Neuronal stem cell (in vitro differentiated cells): ENCODE measurements around the gene LTBP1.

ENCODE experiments used
- DNase-seq: peaks from one replicate; pipeline ENCODE4 v3.0.0-alpha.2; 2013; ENCODE audit warnings: low spot score
- H2AFZ ChIP-seq: one replicate; pipeline ENCODE4 v1.6.1; 2013; ENCODE audit warnings: mild to moderate bottlenecking, low read length, inconsistent platforms
- H2AK5ac ChIP-seq: 2 replicates; pipeline ENCODE4 v1.6.1; 2013; ENCODE audit warnings: low read depth, mild to moderate bottlenecking, inconsistent platforms, low read length, moderate library complexity, mixed read lengths
- H2BK120ac ChIP-seq: 2 replicates; pipeline ENCODE4 v1.6.1; 2013; ENCODE audit warnings: low read depth, mild to moderate bottlenecking, inconsistent platforms, low read length, moderate library complexity, mixed read lengths
- H2BK12ac ChIP-seq: one replicate; pipeline ENCODE4 v1.6.1; 2013; ENCODE audit warnings: low read length, inconsistent platforms
- H2BK15ac ChIP-seq: 2 replicates; pipeline ENCODE4 v1.6.1; 2013; ENCODE audit warnings: mild to moderate bottlenecking, low read length, inconsistent platforms, mixed read lengths
- H2BK5ac ChIP-seq: one replicate; pipeline ENCODE4 v1.6.1; 2013; ENCODE audit warnings: inconsistent platforms, mild to moderate bottlenecking, low read length, moderate library complexity
- H3K14ac ChIP-seq: one replicate; pipeline ENCODE4 v1.6.1; 2013; ENCODE audit warnings: low read length, inconsistent platforms
- H3K18ac ChIP-seq: 2 replicates; pipeline ENCODE4 v1.6.1; 2013; ENCODE audit warnings: low read length, inconsistent platforms
- H3K23ac ChIP-seq: 2 replicates; pipeline ENCODE4 v1.6.1; 2013; ENCODE audit warnings: low read depth, mild to moderate bottlenecking, mixed read lengths, low read length, inconsistent platforms; ENCODE audit not compliant: poor library complexity
- H3K27ac ChIP-seq: replicated peaks from 3 replicates; pipeline ENCODE4 v1.5.1; 2013; ENCODE audit warnings: low read length, inconsistent platforms
- H3K27me3 ChIP-seq, 3 experiments: 2 replicates each; pipeline ENCODE4 v1.6.1; 2013; ENCODE audit warnings: low read length in 3 of 3, mild to moderate bottlenecking in 2 of 3, inconsistent platforms in 1 of 3, low read depth in 1 of 3, mixed read lengths in 1 of 3, moderate library complexity in 1 of 3; ENCODE audit not compliant: control insufficient read depth in 3 of 3, insufficient read depth in 3 of 3
- H3K36me3 ChIP-seq, 2 donors: replicated peaks in 1 of 2; 2 replicates each; pipeline ENCODE4 v1.6.1; 2013; ENCODE audit warnings: low read length in 2 of 2; ENCODE audit not compliant: control insufficient read depth in 2 of 2, insufficient read depth in 2 of 2
- H3K4ac ChIP-seq: 2 replicates; pipeline ENCODE4 v1.6.1; 2013; ENCODE audit warnings: inconsistent platforms, mild to moderate bottlenecking, low read length, moderate library complexity
- H3K4me1 ChIP-seq, 2 donors: 1 replicate in 1 of 2; 2 replicates in 1 of 2; pipeline ENCODE4 v1.6.1; 2013; ENCODE audit warnings: low read length in 2 of 2, low read depth in 1 of 2; ENCODE audit not compliant: control insufficient read depth in 2 of 2, insufficient read depth in 1 of 2
- H3K4me2 ChIP-seq: one replicate; pipeline ENCODE4 v1.6.1; 2013; ENCODE audit warnings: mild to moderate bottlenecking, low read length, inconsistent platforms; ENCODE audit not compliant: insufficient read depth, poor library complexity, severe bottlenecking
- H3K4me3 ChIP-seq, 2 donors: 2 replicates each; pipeline ENCODE4 v1.5.1; 2013; ENCODE audit warnings: low read length in 2 of 2, mild to moderate bottlenecking in 2 of 2, inconsistent platforms in 1 of 2, moderate library complexity in 1 of 2
- H3K79me1 ChIP-seq: one replicate; pipeline ENCODE4 v1.6.1; 2013; ENCODE audit warnings: low read depth, mild to moderate bottlenecking, inconsistent platforms, low read length, moderate library complexity
- H3K9ac ChIP-seq: one replicate; pipeline ENCODE4 v1.6.1; 2013; ENCODE audit warnings: mild to moderate bottlenecking, low read depth, low read length, inconsistent platforms; ENCODE audit not compliant: poor library complexity
- H3K9me3 ChIP-seq, 2 donors: replicated peaks in 1 of 2; 2 replicates each; pipeline versions ENCODE3 to v1.6.1; 2013; ENCODE audit warnings: low read length in 2 of 2, mild to moderate bottlenecking in 2 of 2, inconsistent platforms in 1 of 2, low read depth in 1 of 2, mixed read lengths in 1 of 2, moderate library complexity in 1 of 2; ENCODE audit not compliant: control insufficient read depth in 2 of 2, insufficient read depth in 1 of 2
- H4K8ac ChIP-seq: one replicate; pipeline ENCODE4 v1.6.1; 2013; ENCODE audit warnings: low read depth, mild to moderate bottlenecking, inconsistent platforms, low read length, moderate library complexity
- H4K91ac ChIP-seq: one replicate; pipeline ENCODE4 v1.6.1; 2013; ENCODE audit warnings: low read length, low read depth, mild to moderate bottlenecking, inconsistent platforms; ENCODE audit not compliant: poor library complexity
- WGBS, 2 donors: extraction: QIAGEN DNeasy Blood & Tissue Kit; methylation state at CpG; one replicate each; pipeline ENCODE4 v1.1.7; 2013; ENCODE audit warnings: missing lambda C conversion rate in 2 of 2, mixed read lengths in 1 of 2; ENCODE audit not compliant: insufficient read length in 2 of 2, insufficient replicate concordance in 1 of 2; ENCODE audit errors: extremely low coverage in 2 of 2; 5-methylcytosine and 5-hydroxymethylcytosine counted together

Gene LTBP1

GRCh38 chr2:33216508-33217182 lies 269.9 kb downstream of the LTBP1 start:
- Histone ChIP-seq H2BK12ac (no peak overlapping the region), H3K9me3 (peaks cover 0 to 2% of the 10 kb centered on the region in 2 donors), H3K4me1 (peaks cover 5 to 6% of the 10 kb centered on the region in 2 donors), H2AFZ (no peak overlapping the region), H3K14ac (no peak overlapping the region), H2BK5ac (no peak overlapping the region), H3K4ac (no peak overlapping the region), H3K27ac (no peak overlapping the region), H3K79me1 (no peaks in the 10 kb centered on the region), H3K9ac (no peak overlapping the region), H2BK120ac (no peak overlapping the region), H3K4me3 (no peak overlapping the region), H3K4me2 (no peak overlapping the region), H4K8ac (no peak overlapping the region), H2BK15ac (no peak overlapping the region), H3K36me3 (peaks cover 0 to 5% of the 10 kb centered on the region in 2 donors), H4K91ac (no peak overlapping the region), H3K27me3 (no peaks in the 10 kb centered on the region), H3K23ac (no peak overlapping the region), H2AK5ac (no peak overlapping the region), H3K18ac (no peak overlapping the region)
- WGBS, 2 donors = no CpG with 5 or more reads among the region's 3 CpGs
- DNase-seq = no peak

- Histone ChIP-seq H3K4me3 (no peak overlapping the region), H3K18ac (no peak overlapping the region), H2AFZ (no peak overlapping the region), H3K4me1 (peaks cover 5 to 6% of the 10 kb centered on the region in 2 donors), H3K36me3 (peaks cover 0 to 7% of the 10 kb centered on the region in 2 donors), H2BK5ac (no peak overlapping the region), H3K9me3 (peaks cover 0 to 2% of the 10 kb centered on the region in 2 donors), H2BK120ac (no peak overlapping the region), H3K27me3 (no peaks in the 10 kb centered on the region), H2BK15ac (no peak overlapping the region), H4K91ac (no peak overlapping the region), H3K23ac (no peak overlapping the region), H3K79me1 (no peaks in the 10 kb centered on the region), H3K4me2 (no peak overlapping the region), H3K27ac (no peak overlapping the region), H3K14ac (no peak overlapping the region), H2BK12ac (no peak overlapping the region), H3K9ac (no peak overlapping the region), H3K4ac (no peak overlapping the region), H2AK5ac (no peak overlapping the region), H4K8ac (no peak overlapping the region)
- DNase-seq = no peak
- no CpG with 5 or more reads among the region's 3 CpGs for WGBS, 2 donors
These were observed 270.7 kb downstream of the LTBP1 start for GRCh38 chr2:33217406-33217805.

GRCh38 chr2:33219114-33219513 lies 272.4 kb downstream of the LTBP1 start:
- Histone ChIP-seq H3K36me3 (peaks cover 0 to 6% of the 10 kb centered on the region in 2 donors), H4K8ac (no peak overlapping the region), H2BK120ac (no peak overlapping the region), H2BK12ac (no peak overlapping the region), H3K14ac (no peak overlapping the region), H3K27ac (no peak overlapping the region), H2AK5ac (no peak overlapping the region), H3K9me3 (no peaks in the 10 kb centered on the region), H3K27me3 (no peaks in the 10 kb centered on the region), H3K79me1 (no peaks in the 10 kb centered on the region), H3K9ac (no peak overlapping the region), H3K4me2 (no peak overlapping the region), H3K4me1 (peaks cover 3 to 5% of the 10 kb centered on the region in 2 donors), H3K18ac (no peak overlapping the region), H3K4ac (no peak overlapping the region), H2AFZ (no peak overlapping the region), H4K91ac (no peak overlapping the region), H2BK5ac (no peak overlapping the region), H3K23ac (no peak overlapping the region), H2BK15ac (no peak overlapping the region), H3K4me3 (no peak overlapping the region)
- WGBS, 2 donors = no CpG with 5 or more reads among the region's 4 CpGs
- no peak for DNase-seq

- Histone ChIP-seq H2BK120ac (no peak overlapping the region), H3K14ac (no peak overlapping the region), H2BK5ac (no peak overlapping the region), H3K36me3 (peaks cover 0 to 6% of the 10 kb centered on the region in 2 donors), H3K9ac (no peak overlapping the region), H3K27me3 (no peaks in the 10 kb centered on the region), H2AK5ac (no peak overlapping the region), H2BK15ac (no peak overlapping the region), H2AFZ (no peak overlapping the region), H3K23ac (no peak overlapping the region), H3K9me3 (no peaks in the 10 kb centered on the region), H3K4me3 (no peak overlapping the region), H3K4me2 (no peak overlapping the region), H3K27ac (no peak overlapping the region), H3K4ac (no peak overlapping the region), H3K79me1 (no peaks in the 10 kb centered on the region), H2BK12ac (no peak overlapping the region), H3K18ac (no peak overlapping the region), H4K91ac (no peak overlapping the region), H4K8ac (no peak overlapping the region), H3K4me1 (peaks cover 0 to 5% of the 10 kb centered on the region in 2 donors)
- DNase-seq = no peak
- no CpG with 5 or more reads among the region's 2 CpGs for WGBS, 2 donors
These were observed 273.1 kb downstream of the LTBP1 start for GRCh38 chr2:33219850-33220275.
